DMS53 treated with DMSO at 0.1 percent for 48 hours (cell line): ENCODE results near the gene TMEM218.

Experiments
- DNase-seq: peaks from one replicate; lab custom pipeline; 2025; ENCODE audit not compliant: unreplicated experiment; lab: John Stamatoyannopoulos, UW

Gene TMEM218

GRCh38 chr11:125076378-125076945, 35.0 kb downstream of the TMEM218 start:
- no peak for DNase-seq

GRCh38 chr11:125075900-125076317, 35.5 kb downstream of the TMEM218 start:
- no peak for DNase-seq

- no peak for DNase-seq
Measured at GRCh38 chr11:125075242-125075625, 36.2 kb downstream of the TMEM218 start.

GRCh38 chr11:125074511-125075241, 36.8 kb downstream of the TMEM218 start:
- no peak for DNase-seq

GRCh38 chr11:125073616-125074483, 37.6 kb downstream of the TMEM218 start:
- no peak for DNase-seq

- no peak for DNase-seq
Measured at GRCh38 chr11:125072961-125073590, 38.4 kb downstream of the TMEM218 start.

GRCh38 chr11:125072218-125072960, 39.0 kb downstream of the TMEM218 start:
- no peak for DNase-seq

GRCh38 chr11:125071846-125072217, 39.6 kb downstream of the TMEM218 start:
- no peak for DNase-seq

GRCh38 chr11:125071435-125071834, 40.0 kb downstream of the TMEM218 start:
- no peak for DNase-seq

- DNase-seq, result no peak
Measured at GRCh38 chr11:125070699-125071254, 40.6 kb downstream of the TMEM218 start.

- no peak for DNase-seq
Measured at GRCh38 chr11:125069796-125070195, 41.6 kb downstream of the TMEM218 start.

GRCh38 chr11:125069008-125069407, 42.4 kb downstream of the TMEM218 start:
- no peak for DNase-seq

GRCh38 chr11:125068368-125068767, 43.1 kb downstream of the TMEM218 start:
- DNase-seq, result no peak

- DNase-seq, result no peak
Measured at GRCh38 chr11:125064070-125064469, 47.4 kb downstream of the TMEM218 start.

- DNase-seq, result no peak
Measured at GRCh38 chr11:125063429-125064043, 47.9 kb downstream of the TMEM218 start.

GRCh38 chr11:125062931-125063428, 48.4 kb downstream of the TMEM218 start, which contains the start of gene SLC37A2:
TSS of gene SLC37A2 (plus strand) at chr11:125063305. CDS start at chr11:125063368, 63 bp downstream.
- DNase-seq, result peak; percentile 8

GRCh38 chr11:125062218-125062930, 49.1 kb downstream of the TMEM218 start:
- DNase-seq, result no peak

GRCh38 chr11:125061281-125061680, 50.1 kb downstream of the TMEM218 start:
- no peak for DNase-seq

GRCh38 chr11:125057693-125058016, 53.8 kb downstream of the TMEM218 start:
- DNase-seq, result no peak
